ENCODE results near the gene ZBED3.
A peak's percentile ranks its signal among the peaks of the same experiment; 100 is the strongest.
"Not testable (repeated sequence)": the region's sequence is repeated elsewhere in the genome, so short reads cannot be mapped to it uniquely, and the experiment has no call there.

ZBED3 gene

GRCh38 chr5:77086689-77087483 lies at the start of gene ZBED3:
Gene ZBED3 (minus strand): TSS chr5:77087285. CDS start chr5:77077878, 9,407 bp downstream.
- no peaks in the 10 kb centered on the region for H3K36me3 ChIP-seq (ENCODE audit: insufficient read depth, low read length)
- peak within 1 kb of the TSS; percentile 87 for H3K4me3 ChIP-seq (ENCODE audit: low read depth, low read length)
- H3K79me2 ChIP-seq (ENCODE audit: control insufficient read depth, insufficient read depth, low read length, unreplicated experiment) = no peaks in the 10 kb centered on the region
- H3K27ac ChIP-seq (ENCODE audit: low read depth, low read length) = peak within 1 kb of the TSS; percentile 74
- H3K4me1 ChIP-seq (ENCODE audit: control insufficient read depth, insufficient read depth, low read length, unreplicated experiment) = peaks cover 14% of the 10 kb centered on the region
- peak within 1 kb of the TSS; percentile 98 for H2AFZ ChIP-seq (ENCODE audit: low read length, unreplicated experiment)
- H3K27me3 ChIP-seq (ENCODE audit: insufficient read depth, low read length) = no peaks in the 10 kb centered on the region

GRCh38 chr5:77133061-77133758 lies 46.1 kb upstream of the ZBED3 start:
- Histone ChIP-seq H3K27me3 (ENCODE audit: insufficient read depth, low read length) (peaks cover 51% of the 10 kb centered on the region), H3K4me1 (ENCODE audit: control insufficient read depth, insufficient read depth, low read length, unreplicated experiment) (peaks cover 14% of the 10 kb centered on the region), H3K27ac (ENCODE audit: low read depth, low read length) (peak overlapping the region; percentile 11; the same call in 1 of the 2 replicates), H2AFZ (ENCODE audit: low read length, unreplicated experiment) (no peak overlapping the region), H3K4me3 (ENCODE audit: low read depth, low read length) (no peak overlapping the region), H3K36me3 (ENCODE audit: insufficient read depth, low read length) (no peaks in the 10 kb centered on the region), H3K79me2 (ENCODE audit: control insufficient read depth, insufficient read depth, low read length, unreplicated experiment) (no peaks in the 10 kb centered on the region)

GRCh38 chr5:77131361-77131760 lies 44.3 kb upstream of the ZBED3 start:
- Histone ChIP-seq H3K27me3 (ENCODE audit: insufficient read depth, low read length) (peaks cover 48% of the 10 kb centered on the region), H3K79me2 (ENCODE audit: control insufficient read depth, insufficient read depth, low read length, unreplicated experiment) (no peaks in the 10 kb centered on the region), H2AFZ (ENCODE audit: low read length, unreplicated experiment) (no peak overlapping the region), H3K27ac (ENCODE audit: low read depth, low read length) (no peak overlapping the region), H3K4me1 (ENCODE audit: control insufficient read depth, insufficient read depth, low read length, unreplicated experiment) (peaks cover 14% of the 10 kb centered on the region), H3K4me3 (ENCODE audit: low read depth, low read length) (no peak overlapping the region), H3K36me3 (ENCODE audit: insufficient read depth, low read length) (no peaks in the 10 kb centered on the region)

- Histone ChIP-seq H3K4me1 (ENCODE audit: control insufficient read depth, insufficient read depth, low read length, unreplicated experiment) (peaks cover 14% of the 10 kb centered on the region), H3K27ac (ENCODE audit: low read depth, low read length) (no peak overlapping the region), H3K27me3 (ENCODE audit: insufficient read depth, low read length) (peaks cover 33% of the 10 kb centered on the region), H3K79me2 (ENCODE audit: control insufficient read depth, insufficient read depth, low read length, unreplicated experiment) (no peaks in the 10 kb centered on the region), H2AFZ (ENCODE audit: low read length, unreplicated experiment) (no peak overlapping the region), H3K36me3 (ENCODE audit: insufficient read depth, low read length) (no peaks in the 10 kb centered on the region), H3K4me3 (ENCODE audit: low read depth, low read length) (no peak overlapping the region)
These were observed 42.4 kb upstream of the ZBED3 start for GRCh38 chr5:77129391-77129990.

- Histone ChIP-seq H3K4me3 (ENCODE audit: low read depth, low read length) (no peak overlapping the region), H2AFZ (ENCODE audit: low read length, unreplicated experiment) (no peak overlapping the region), H3K79me2 (ENCODE audit: control insufficient read depth, insufficient read depth, low read length, unreplicated experiment) (no peaks in the 10 kb centered on the region), H3K27me3 (ENCODE audit: insufficient read depth, low read length) (peaks cover 28% of the 10 kb centered on the region), H3K27ac (ENCODE audit: low read depth, low read length) (no peak overlapping the region), H3K4me1 (ENCODE audit: control insufficient read depth, insufficient read depth, low read length, unreplicated experiment) (peaks cover 11% of the 10 kb centered on the region), H3K36me3 (ENCODE audit: insufficient read depth, low read length) (no peaks in the 10 kb centered on the region)
These were observed 41.5 kb upstream of the ZBED3 start for GRCh38 chr5:77128411-77129061.

GRCh38 chr5:77123057-77123456 lies 36.0 kb upstream of the ZBED3 start:
- no peaks in the 10 kb centered on the region for H3K4me1 ChIP-seq (ENCODE audit: control insufficient read depth, insufficient read depth, low read length, unreplicated experiment)
- H3K27me3 ChIP-seq (ENCODE audit: insufficient read depth, low read length) = peaks cover 11% of the 10 kb centered on the region
- H2AFZ ChIP-seq (ENCODE audit: low read length, unreplicated experiment) = no peak overlapping the region
- H3K4me3 ChIP-seq (ENCODE audit: low read depth, low read length) = no peak overlapping the region
- no peak overlapping the region for H3K27ac ChIP-seq (ENCODE audit: low read depth, low read length)
- H3K36me3 ChIP-seq (ENCODE audit: insufficient read depth, low read length) = no peaks in the 10 kb centered on the region
- no peaks in the 10 kb centered on the region for H3K79me2 ChIP-seq (ENCODE audit: control insufficient read depth, insufficient read depth, low read length, unreplicated experiment)

- H3K36me3 ChIP-seq (ENCODE audit: insufficient read depth, low read length) = no peaks in the 10 kb centered on the region
- no peak overlapping the region for H2AFZ ChIP-seq (ENCODE audit: low read length, unreplicated experiment)
- H3K79me2 ChIP-seq (ENCODE audit: control insufficient read depth, insufficient read depth, low read length, unreplicated experiment) = no peaks in the 10 kb centered on the region
- peaks cover 3% of the 10 kb centered on the region; the same call in 1 of the 2 replicates for H3K27me3 ChIP-seq (ENCODE audit: insufficient read depth, low read length)
- no peaks in the 10 kb centered on the region for H3K4me1 ChIP-seq (ENCODE audit: control insufficient read depth, insufficient read depth, low read length, unreplicated experiment)
- H3K4me3 ChIP-seq (ENCODE audit: low read depth, low read length) = no peak overlapping the region
- H3K27ac ChIP-seq (ENCODE audit: low read depth, low read length) = no peak overlapping the region
These were observed 33.6 kb upstream of the ZBED3 start for GRCh38 chr5:77120706-77121105.

GRCh38 chr5:77120086-77120485 lies 33.0 kb upstream of the ZBED3 start:
- H3K79me2 ChIP-seq (ENCODE audit: control insufficient read depth, insufficient read depth, low read length, unreplicated experiment) = no peaks in the 10 kb centered on the region
- H3K4me3 ChIP-seq (ENCODE audit: low read depth, low read length) = no peak overlapping the region
- peaks cover 3% of the 10 kb centered on the region; the same call in 1 of the 2 replicates for H3K27me3 ChIP-seq (ENCODE audit: insufficient read depth, low read length)
- H3K27ac ChIP-seq (ENCODE audit: low read depth, low read length) = no peak overlapping the region
- H2AFZ ChIP-seq (ENCODE audit: low read length, unreplicated experiment) = no peak overlapping the region
- H3K4me1 ChIP-seq (ENCODE audit: control insufficient read depth, insufficient read depth, low read length, unreplicated experiment) = no peaks in the 10 kb centered on the region
- H3K36me3 ChIP-seq (ENCODE audit: insufficient read depth, low read length) = no peaks in the 10 kb centered on the region

GRCh38 chr5:77117161-77117560 lies 30.1 kb upstream of the ZBED3 start:
- Histone ChIP-seq H3K79me2 (ENCODE audit: control insufficient read depth, insufficient read depth, low read length, unreplicated experiment) (no peaks in the 10 kb centered on the region), H3K36me3 (ENCODE audit: insufficient read depth, low read length) (no peaks in the 10 kb centered on the region), H3K27me3 (ENCODE audit: insufficient read depth, low read length) (no peaks in the 10 kb centered on the region; the same call in 1 of the 2 replicates), H2AFZ (ENCODE audit: low read length, unreplicated experiment) (no peak overlapping the region), H3K27ac (ENCODE audit: low read depth, low read length) (no peak overlapping the region), H3K4me3 (ENCODE audit: low read depth, low read length) (no peak overlapping the region), H3K4me1 (ENCODE audit: control insufficient read depth, insufficient read depth, low read length, unreplicated experiment) (no peaks in the 10 kb centered on the region)

GRCh38 chr5:77107035-77107434 lies 19.9 kb upstream of the ZBED3 start:
- not testable (repeated sequence) for H3K4me1 ChIP-seq (ENCODE audit: control insufficient read depth, insufficient read depth, low read length, unreplicated experiment); H3K27me3 ChIP-seq (ENCODE audit: insufficient read depth, low read length); H2AFZ ChIP-seq (ENCODE audit: low read length, unreplicated experiment); H3K79me2 ChIP-seq (ENCODE audit: control insufficient read depth, insufficient read depth, low read length, unreplicated experiment); H3K36me3 ChIP-seq (ENCODE audit: insufficient read depth, low read length); H3K4me3 ChIP-seq (ENCODE audit: low read depth, low read length); H3K27ac ChIP-seq (ENCODE audit: low read depth, low read length)

Data from ACC112 (cell line).